Activated naive CD8-positive, alpha-beta T cell (primary cell): ENCODE results near the gene C1QL1.

ENCODE experiments used
- H3K27ac Mint-ChIP-seq: one replicate; pipeline ENCODE4 v1.8.0; 2021; ENCODE audit warnings: mixed read lengths
- H3K27me3 Mint-ChIP-seq: one replicate; pipeline ENCODE4 v1.8.0; 2021; ENCODE audit warnings: mixed read lengths
- H3K36me3 Mint-ChIP-seq: one replicate; pipeline ENCODE4 v1.8.0; 2021; ENCODE audit warnings: mixed read lengths
- H3K4me1 Mint-ChIP-seq: one replicate; pipeline ENCODE4 v1.8.0; 2021; ENCODE audit warnings: low read depth, mixed read lengths
- H3K4me3 Mint-ChIP-seq: one replicate; pipeline ENCODE4 v1.8.0; 2021; ENCODE audit warnings: mild to moderate bottlenecking, mixed read lengths
- H3K9me3 Mint-ChIP-seq: one replicate; pipeline ENCODE4 v1.8.0; 2021; ENCODE audit warnings: low read depth, mixed read lengths

Gene C1QL1

GRCh38 chr17:44977065-44977464, 9.0 kb upstream of the C1QL1 start:
- H3K36me3 Mint-ChIP-seq = no peaks in the 10 kb centered on the region

GRCh38 chr17:44976206-44976605, 8.1 kb upstream of the C1QL1 start:
- peaks cover 12% of the 10 kb centered on the region for H3K4me1 Mint-ChIP-seq
- no peak overlapping the region for H3K27ac Mint-ChIP-seq
- no peak overlapping the region for H3K4me3 Mint-ChIP-seq
- H3K9me3 Mint-ChIP-seq = no peaks in the 10 kb centered on the region
- no peaks in the 10 kb centered on the region for H3K36me3 Mint-ChIP-seq
- H3K27me3 Mint-ChIP-seq = peaks cover 10% of the 10 kb centered on the region

More at GRCh38 chr17:44977065-44977464, 9.0 kb upstream of the C1QL1 start:
- peaks cover 8% of the 10 kb centered on the region for H3K4me1 Mint-ChIP-seq
- no peaks in the 10 kb centered on the region for H3K9me3 Mint-ChIP-seq
- H3K27ac Mint-ChIP-seq = no peak overlapping the region
- H3K4me3 Mint-ChIP-seq = no peak overlapping the region
- peaks cover 12% of the 10 kb centered on the region for H3K27me3 Mint-ChIP-seq

- Mint-ChIP-seq H3K27ac (no peak overlapping the region), H3K4me3 (no peak overlapping the region), H3K4me1 (peaks cover 27% of the 10 kb centered on the region), H3K27me3 (peaks cover 9% of the 10 kb centered on the region), H3K9me3 (no peaks in the 10 kb centered on the region), H3K36me3 (no peaks in the 10 kb centered on the region)
Measured at GRCh38 chr17:44972953-44973352, 4.8 kb upstream of the C1QL1 start.

- Mint-ChIP-seq H3K36me3 (no peaks in the 10 kb centered on the region), H3K27ac (peak overlapping the region; percentile 70), H3K4me1 (peaks cover 31% of the 10 kb centered on the region), H3K4me3 (peak overlapping the region; percentile 0), H3K9me3 (no peaks in the 10 kb centered on the region), H3K27me3 (peaks cover 9% of the 10 kb centered on the region)
Measured at GRCh38 chr17:44971776-44972483, 3.8 kb upstream of the C1QL1 start.

- H3K27ac Mint-ChIP-seq = no peak overlapping the region
- H3K4me3 Mint-ChIP-seq = peak overlapping the region; percentile 78
- no peaks in the 10 kb centered on the region for H3K36me3 Mint-ChIP-seq
- H3K27me3 Mint-ChIP-seq = peaks cover 15% of the 10 kb centered on the region
- H3K4me1 Mint-ChIP-seq = peaks cover 36% of the 10 kb centered on the region
- no peaks in the 10 kb centered on the region for H3K9me3 Mint-ChIP-seq
Measured at GRCh38 chr17:44970136-44970741, 2.1 kb upstream of the C1QL1 start.

- H3K27me3 Mint-ChIP-seq = peaks cover 18% of the 10 kb centered on the region
- H3K4me3 Mint-ChIP-seq = peak overlapping the region; percentile 78
- H3K4me1 Mint-ChIP-seq = peaks cover 36% of the 10 kb centered on the region
- no peaks in the 10 kb centered on the region for H3K36me3 Mint-ChIP-seq
- no peaks in the 10 kb centered on the region for H3K9me3 Mint-ChIP-seq
- no peak overlapping the region for H3K27ac Mint-ChIP-seq
Measured at GRCh38 chr17:44969144-44969780, 1.2 kb upstream of the C1QL1 start.

- H3K27ac Mint-ChIP-seq = no peak overlapping the region
- peaks cover 18% of the 10 kb centered on the region for H3K27me3 Mint-ChIP-seq
- H3K4me1 Mint-ChIP-seq = peaks cover 36% of the 10 kb centered on the region
- H3K9me3 Mint-ChIP-seq = no peaks in the 10 kb centered on the region
- no peaks in the 10 kb centered on the region for H3K36me3 Mint-ChIP-seq
- no peak overlapping the region for H3K4me3 Mint-ChIP-seq
Measured at GRCh38 chr17:44967907-44968224, 237 bp downstream of the C1QL1 start.

GRCh38 chr17:44967026-44967906, 837 bp downstream of the C1QL1 start:
- H3K4me3 Mint-ChIP-seq = peak overlapping the region; percentile 47
- H3K27me3 Mint-ChIP-seq = peaks cover 18% of the 10 kb centered on the region

GRCh38 chr17:44966348-44967025, 1.6 kb downstream of the C1QL1 start:
- Mint-ChIP-seq H3K27me3 (peaks cover 18% of the 10 kb centered on the region), H3K4me3 (no peak overlapping the region), H3K27ac (no peak overlapping the region), H3K4me1 (peaks cover 24% of the 10 kb centered on the region), H3K9me3 (no peaks in the 10 kb centered on the region), H3K36me3 (no peaks in the 10 kb centered on the region)

More at GRCh38 chr17:44967026-44967906, 837 bp downstream of the C1QL1 start:
- H3K4me1 Mint-ChIP-seq = peaks cover 30% of the 10 kb centered on the region
- H3K36me3 Mint-ChIP-seq = no peaks in the 10 kb centered on the region
- no peaks in the 10 kb centered on the region for H3K9me3 Mint-ChIP-seq
- H3K27ac Mint-ChIP-seq = no peak overlapping the region

- H3K27me3 Mint-ChIP-seq = peaks cover 19% of the 10 kb centered on the region
- H3K9me3 Mint-ChIP-seq = no peaks in the 10 kb centered on the region
- peak overlapping the region; percentile 43 for H3K4me3 Mint-ChIP-seq
- H3K36me3 Mint-ChIP-seq = no peaks in the 10 kb centered on the region
- H3K27ac Mint-ChIP-seq = no peak overlapping the region
- peaks cover 25% of the 10 kb centered on the region for H3K4me1 Mint-ChIP-seq
Measured at GRCh38 chr17:44965481-44966234, 2.4 kb downstream of the C1QL1 start.

GRCh38 chr17:44961921-44962350, 6.2 kb downstream of the C1QL1 start:
- peaks cover 18% of the 10 kb centered on the region for H3K27me3 Mint-ChIP-seq
- no peaks in the 10 kb centered on the region for H3K36me3 Mint-ChIP-seq
- H3K9me3 Mint-ChIP-seq = no peaks in the 10 kb centered on the region
- no peak overlapping the region for H3K27ac Mint-ChIP-seq
- no peak overlapping the region for H3K4me3 Mint-ChIP-seq
- peaks cover 10% of the 10 kb centered on the region for H3K4me1 Mint-ChIP-seq

- Mint-ChIP-seq H3K36me3 (no peaks in the 10 kb centered on the region), H3K27ac (no peak overlapping the region), H3K4me1 (peaks cover 6% of the 10 kb centered on the region), H3K27me3 (peaks cover 13% of the 10 kb centered on the region), H3K4me3 (peak overlapping the region; percentile 42), H3K9me3 (no peaks in the 10 kb centered on the region)
Measured at GRCh38 chr17:44960691-44961090, 7.4 kb downstream of the C1QL1 start.

- H3K27me3 Mint-ChIP-seq = peaks cover 12% of the 10 kb centered on the region
- H3K4me1 Mint-ChIP-seq = peaks cover 6% of the 10 kb centered on the region
- peak overlapping the region; percentile 75 for H3K4me3 Mint-ChIP-seq
- no peak overlapping the region for H3K27ac Mint-ChIP-seq
- no peaks in the 10 kb centered on the region for H3K36me3 Mint-ChIP-seq
- no peaks in the 10 kb centered on the region for H3K9me3 Mint-ChIP-seq
Measured at GRCh38 chr17:44959821-44960531, 8.1 kb downstream of the C1QL1 start.
